Measurements from ENCODE around the gene RAET1L.
A peak's percentile ranks its signal among the peaks of the same experiment; 100 is the strongest.
"Not testable (repeated sequence)": the region's sequence is repeated elsewhere in the genome, so short reads cannot be mapped to it uniquely, and the experiment has no call there.

The RAET1L gene

GRCh38 chr6:150043501-150044412 lies 18.4 kb upstream of the RAET1L start:
- no peak for DNase-seq

DNA sequence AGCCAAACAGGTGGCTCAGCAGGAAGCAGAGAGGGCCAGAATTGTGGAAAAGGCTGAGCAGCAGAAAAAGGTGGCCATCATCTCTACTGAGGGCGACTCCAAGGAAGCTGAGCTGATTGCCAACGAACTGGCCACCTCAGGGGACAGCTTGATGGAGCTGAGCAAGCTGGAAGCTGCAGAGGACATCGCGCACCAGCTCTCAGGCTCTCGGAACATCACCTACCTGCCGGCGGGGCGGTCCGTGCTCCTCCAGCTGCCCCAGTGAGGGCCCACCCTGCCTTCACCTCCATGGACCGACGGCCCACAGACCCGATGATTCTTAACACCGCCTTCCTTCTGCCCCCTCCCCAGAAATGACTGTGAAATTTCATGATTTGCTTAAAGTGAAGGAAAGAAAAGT lies 17.8 kb upstream of the RAET1L start:
- no peak for DNase-seq

GRCh38 chr6:150038202-150039062 lies 13.1 kb upstream of the RAET1L start:
- DNase-seq = peak; percentile 24

DNA sequence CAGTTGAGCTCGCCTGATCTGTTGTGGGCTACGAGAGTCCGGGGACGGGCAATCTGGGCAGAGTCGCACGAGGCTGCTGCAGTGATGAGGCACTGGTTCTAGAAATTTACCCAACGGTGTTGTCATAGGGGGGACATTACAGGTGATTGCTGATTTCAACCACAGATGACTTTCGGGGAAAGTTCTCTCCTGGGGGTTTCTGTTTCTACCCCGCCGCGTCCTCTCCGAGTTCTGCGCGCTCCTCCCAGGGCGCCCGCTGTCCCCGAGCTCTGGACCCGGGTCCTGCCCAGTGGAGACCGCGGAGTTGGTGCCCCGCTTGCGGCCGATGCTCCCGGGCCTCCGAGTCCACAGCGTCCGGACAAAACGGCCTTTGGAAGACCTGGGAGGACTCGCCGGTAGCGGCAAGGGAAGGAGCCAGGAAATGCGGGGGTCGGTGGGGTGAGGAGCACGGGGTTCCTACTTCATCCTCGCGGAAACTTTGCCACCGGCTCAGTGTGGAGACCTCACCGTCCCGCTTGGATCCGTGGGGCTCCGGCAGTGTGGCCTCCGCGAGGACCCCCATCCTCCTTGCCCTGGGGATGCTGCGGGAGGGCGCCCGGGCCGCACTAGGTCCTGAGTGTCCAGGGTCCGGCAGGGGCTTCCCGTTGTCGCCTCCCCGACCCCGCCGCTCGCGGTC lies 12.3 kb upstream of the RAET1L start:
- DNase-seq = peak; percentile 53

DNA sequence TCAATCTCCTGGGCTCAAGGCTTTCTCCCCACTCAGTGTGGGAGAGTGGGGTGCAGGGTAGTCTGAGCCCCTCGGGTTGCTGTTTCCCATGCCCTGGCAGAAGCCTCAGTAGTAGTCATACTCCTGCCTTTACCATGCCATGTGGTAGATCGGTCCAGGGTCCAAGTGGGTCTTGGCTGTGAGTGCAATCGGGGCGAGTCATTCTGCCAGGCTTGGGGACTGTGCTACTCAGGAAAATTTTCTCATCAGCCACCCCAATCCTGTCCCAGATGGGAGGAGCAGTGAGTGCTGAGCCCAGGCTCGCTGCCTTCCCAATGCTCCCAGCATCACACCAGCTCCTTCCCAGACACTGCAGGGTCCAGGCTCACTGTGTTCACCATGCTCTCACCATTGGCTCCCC lies 10.7 kb upstream of the RAET1L start:
- DNase-seq = no peak

- no peak for DNase-seq
These were observed 8.0 kb upstream of the RAET1L start for GRCh38 chr6:150033207-150033771.

DNA sequence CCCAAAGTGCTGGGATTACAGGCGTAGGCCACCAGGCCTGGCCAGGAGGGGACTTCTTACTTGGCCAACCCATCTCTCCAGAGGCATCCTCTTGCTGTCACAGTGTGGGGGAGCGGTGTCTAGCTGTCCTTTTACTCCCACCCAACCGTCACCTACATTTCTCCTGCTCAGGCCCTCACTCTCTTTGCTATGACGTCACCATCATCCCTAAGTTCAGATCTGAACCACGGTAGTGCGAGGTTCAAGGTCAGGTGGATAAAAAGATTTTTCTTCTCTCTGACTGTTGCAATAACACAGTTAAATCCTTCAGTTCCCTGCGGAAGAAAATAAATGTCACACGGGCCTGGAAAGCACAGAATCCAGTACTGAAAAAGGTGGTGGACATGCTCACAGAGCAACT lies 7.3 kb upstream of the RAET1L start:
- DNase-seq = no peak

DNA sequence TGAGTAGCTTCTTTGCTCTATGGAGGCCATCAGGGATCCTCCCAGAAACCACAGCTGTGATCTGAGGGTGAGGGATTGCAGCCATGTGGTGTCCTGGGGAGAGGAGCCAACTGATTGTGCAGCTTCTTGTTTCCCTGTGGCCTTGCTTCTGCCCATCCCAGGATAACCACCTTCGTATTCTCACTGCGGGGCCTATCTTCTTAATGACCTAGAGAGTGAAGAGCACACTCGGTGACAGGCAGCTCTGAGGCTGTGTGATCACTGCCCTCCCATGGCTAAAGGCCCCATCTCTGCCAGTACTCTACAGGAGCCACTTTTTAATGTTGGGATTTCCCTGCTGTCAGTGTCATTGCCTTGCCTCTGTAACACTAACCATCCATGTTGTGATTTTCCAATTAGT lies 5.3 kb upstream of the RAET1L start:
- DNase-seq = no peak

GRCh38 chr6:150029749-150030148 lies 4.4 kb upstream of the RAET1L start:
- DNase-seq = no peak

DNA sequence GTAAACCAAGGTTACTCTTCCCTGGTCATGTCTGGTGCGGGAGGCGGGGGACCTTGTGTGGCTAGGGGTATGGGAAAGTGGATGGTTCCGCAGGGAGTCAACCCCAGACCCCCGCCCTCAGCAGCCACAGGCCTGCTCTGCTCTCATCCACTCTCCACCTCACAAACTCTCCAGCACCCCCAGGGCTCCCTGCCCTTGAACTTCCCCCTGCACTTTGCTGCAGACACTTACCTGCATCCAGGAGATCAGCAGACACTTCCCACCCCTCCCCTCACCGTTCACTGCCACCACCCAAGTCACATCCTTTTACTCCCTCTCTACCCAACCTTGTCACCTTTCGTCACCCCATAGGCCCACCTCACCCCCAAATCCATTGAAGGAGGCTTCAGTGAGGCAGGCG lies 3.9 kb upstream of the RAET1L start:
- DNase-seq = no peak

DNA sequence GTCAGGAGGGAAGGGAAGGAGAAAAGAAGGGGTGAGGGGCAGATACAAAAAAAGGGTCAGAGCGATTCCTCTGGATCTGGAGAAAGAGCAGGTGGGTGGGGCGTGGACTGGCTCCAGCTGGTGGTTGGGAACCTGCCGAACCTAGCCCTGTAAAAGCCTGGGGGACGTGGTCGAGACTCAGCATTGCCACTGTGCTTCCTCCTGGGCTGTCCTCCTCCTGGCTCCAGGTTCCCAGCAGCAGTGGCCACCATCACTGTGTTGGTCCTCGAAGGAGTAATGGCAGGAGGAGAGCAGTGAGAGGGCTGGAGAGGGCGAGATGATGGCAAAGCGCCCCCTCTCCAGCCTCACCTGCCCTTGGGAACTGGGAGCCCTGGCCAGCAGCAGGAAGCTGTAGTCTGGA lies 3.5 kb upstream of the RAET1L start:
- no peak for DNase-seq

DNA sequence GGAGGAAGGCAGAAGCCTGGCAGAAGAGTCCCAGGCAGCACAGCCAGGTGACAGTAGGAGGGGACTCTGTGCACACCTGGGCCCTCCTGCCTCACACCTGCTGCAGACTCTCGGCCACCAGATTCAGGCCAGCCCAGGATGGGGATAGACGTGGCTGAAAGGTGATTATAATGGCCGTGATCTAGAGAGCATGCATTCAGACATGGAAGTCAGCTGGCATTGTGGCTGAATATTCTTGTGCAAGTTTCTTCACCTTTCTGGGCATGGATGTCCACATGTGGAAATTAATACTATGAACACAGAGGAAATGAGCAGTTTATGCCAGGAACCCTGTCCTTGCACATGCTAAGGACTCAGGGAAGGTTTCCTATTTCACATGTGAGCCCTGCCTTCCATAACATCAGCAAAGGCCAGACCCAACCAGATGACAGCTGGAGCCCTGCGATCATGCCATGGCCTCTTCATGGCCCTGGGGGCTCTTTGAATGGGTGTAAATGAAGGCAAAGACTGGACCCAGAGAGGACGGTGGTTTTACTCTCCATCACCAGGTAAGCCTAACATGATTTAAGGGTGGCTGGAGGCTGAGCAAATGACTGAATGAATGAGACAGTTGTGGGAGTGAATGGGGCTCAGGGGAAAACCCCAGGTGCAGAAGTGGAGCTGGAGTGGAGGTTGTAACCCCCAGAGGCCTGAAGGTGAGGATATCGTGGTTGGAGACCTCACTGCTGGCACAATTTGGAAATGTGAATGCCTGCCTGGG lies 2.7 kb upstream of the RAET1L start:
- DNase-seq = no peak

- DNase-seq = no peak
These were observed 1.9 kb upstream of the RAET1L start for GRCh38 chr6:150026976-150027805.

GRCh38 chr6:150024646-150025155 lies 631 bp downstream of the RAET1L start:
- DNase-seq = no peak

DNA sequence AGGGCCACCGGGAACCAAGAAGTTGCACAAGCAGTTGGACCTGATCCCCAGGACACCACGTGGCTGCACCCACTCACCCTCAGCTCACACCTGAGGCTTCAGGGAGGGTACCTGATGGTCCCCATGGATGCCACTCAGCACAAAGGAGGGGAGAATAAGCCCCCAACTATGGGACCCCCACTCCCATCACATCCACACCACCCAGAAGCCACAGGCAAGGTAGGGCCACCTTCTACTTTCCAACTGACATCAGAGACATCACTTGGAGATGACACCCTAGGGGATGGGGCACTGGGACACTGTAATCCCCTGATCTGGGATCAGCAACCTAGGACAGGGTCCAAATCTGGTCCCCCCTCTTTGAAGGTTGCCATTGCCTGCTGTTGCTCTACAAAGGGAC lies 1.3 kb downstream of the RAET1L start:
- not testable (repeated sequence) for DNase-seq

GRCh38 chr6:150021870-150022269 lies 3.5 kb downstream of the RAET1L start:
- not testable (repeated sequence) for DNase-seq

DNA sequence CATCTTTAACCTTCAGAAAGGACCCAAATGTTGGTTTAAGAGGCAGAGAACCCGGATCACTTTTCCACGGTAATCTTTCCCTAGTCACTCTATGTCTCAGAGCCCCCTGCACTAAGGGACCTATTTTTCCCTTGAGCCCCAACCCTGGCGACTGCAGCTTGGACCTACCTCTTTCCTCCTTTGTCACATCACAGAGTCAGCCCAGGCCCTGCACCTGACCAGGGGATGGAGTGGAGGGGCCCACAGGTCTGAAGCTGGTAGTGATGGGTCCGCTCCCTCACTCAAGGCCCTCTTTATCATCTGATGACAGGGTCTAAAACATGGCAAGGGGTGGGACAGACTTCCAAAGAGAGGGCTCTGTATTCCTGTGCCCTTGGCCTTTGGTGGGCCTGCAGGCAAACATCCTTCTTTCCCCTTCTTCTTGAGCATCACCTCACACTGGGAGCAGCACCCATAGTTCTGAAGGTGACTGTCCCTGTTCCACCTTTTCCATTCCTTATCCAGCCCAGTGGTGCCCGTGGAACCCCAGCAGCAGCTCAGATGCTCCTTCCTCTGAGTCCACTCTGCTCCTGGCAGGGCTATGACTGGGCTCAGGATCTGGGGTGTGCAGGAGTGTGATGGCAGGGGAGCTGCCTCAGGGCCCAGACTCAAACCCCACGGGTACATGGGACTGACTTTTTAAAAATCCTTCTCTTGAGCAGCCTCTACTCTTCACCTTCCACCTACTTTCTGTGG lies 6.3 kb downstream of the RAET1L start:
- no peak for DNase-seq

GRCh38 chr6:150017186-150017521 lies 8.2 kb downstream of the RAET1L start:
- DNase-seq = not testable (repeated sequence)

DNA sequence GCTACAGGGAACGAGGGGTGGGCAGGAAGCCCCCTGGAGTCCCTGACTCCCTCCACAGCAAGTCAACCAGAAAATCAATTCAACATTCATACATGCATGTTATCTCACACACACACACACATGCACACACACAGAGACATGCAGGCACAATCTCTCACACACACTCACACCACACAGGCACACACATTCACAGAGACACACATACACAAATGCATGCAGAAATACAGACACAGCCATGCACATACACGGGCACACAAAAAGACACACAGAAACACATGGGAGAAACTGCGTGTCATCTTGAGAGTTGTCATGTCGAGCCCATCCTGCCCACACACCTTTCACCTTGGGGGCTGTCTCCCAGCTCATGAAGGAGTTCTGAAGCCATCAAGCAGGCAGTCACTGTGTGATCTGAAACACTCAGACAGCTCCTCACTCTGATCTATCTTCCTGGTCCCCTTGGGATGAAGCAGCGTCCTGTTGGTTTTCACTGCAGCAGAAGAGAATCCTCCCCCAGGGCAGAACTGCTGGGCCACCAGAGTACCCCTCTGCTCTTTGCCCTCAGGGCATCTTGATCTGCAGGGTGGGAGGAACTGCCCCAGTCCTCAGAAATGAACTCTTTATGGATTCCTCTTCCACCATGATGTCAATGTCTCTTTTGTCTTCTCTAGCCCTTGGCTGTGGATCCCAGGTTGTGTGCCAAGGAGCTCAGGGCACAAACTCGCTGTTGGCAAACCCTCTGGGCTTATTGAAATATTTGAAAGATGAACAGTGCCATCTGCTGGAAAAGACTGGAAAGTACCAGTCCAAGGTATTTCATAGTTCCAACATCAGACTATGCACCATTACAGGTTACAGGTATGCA lies 8.8 kb downstream of the RAET1L start:
- peak; percentile 89 for DNase-seq
